Measurements from ENCODE around the gene RAPGEF6.
A peak's percentile ranks its signal among the peaks of the same experiment; 100 is the strongest.
"Not testable (repeated sequence)": the region's sequence is repeated elsewhere in the genome, so short reads cannot be mapped to it uniquely, and the experiment has no call there.

The RAPGEF6 gene

GRCh38 chr5:131634996-131635683, at the start of gene RAPGEF6:
Gene RAPGEF6 (minus strand): TSS chr5:131635229. CDS start chr5:131635030, 199 bp downstream.
- Histone ChIP-seq H3K4me3 (ENCODE audit: low read length) (peak within 1 kb of the TSS; percentile 97), H3K4me1 (ENCODE audit: control insufficient read depth, insufficient read depth, low read length) (peaks cover 35% of the 10 kb centered on the region), H3K27me3 (replicated peaks; ENCODE audit: control insufficient read depth, insufficient read depth, low read length) (no peaks in the 10 kb centered on the region), H3K9ac (ENCODE audit: low read length) (peak within 1 kb of the TSS; percentile 96), H3K9me3 (ENCODE audit: control insufficient read depth, low read length) (no peaks in the 10 kb centered on the region), H3K36me3 (ENCODE audit: control insufficient read depth, insufficient read depth, low read length, severe bottlenecking) (no peaks in the 10 kb centered on the region)
- peak; percentile 100 for DNase-seq (ENCODE audit: low read depth)

GRCh38 chr5:131684595-131684994, 49.6 kb upstream of the RAPGEF6 start:
- no peaks in the 10 kb centered on the region for H3K27me3 ChIP-seq (replicated peaks; ENCODE audit: control insufficient read depth, insufficient read depth, low read length)
- DNase-seq (ENCODE audit: low read depth) = peak; percentile 30
- H3K4me3 ChIP-seq (ENCODE audit: low read length) = peak overlapping the region; percentile 37

GRCh38 chr5:131684051-131684450, 49.0 kb upstream of the RAPGEF6 start:
- Histone ChIP-seq H3K4me1 (ENCODE audit: control insufficient read depth, insufficient read depth, low read length) (peaks cover 60% of the 10 kb centered on the region), H3K4me3 (ENCODE audit: low read length) (no peak overlapping the region), H3K36me3 (ENCODE audit: control insufficient read depth, insufficient read depth, low read length, severe bottlenecking) (peaks cover 51% of the 10 kb centered on the region), H3K9ac (ENCODE audit: low read length) (peak overlapping the region; percentile 73), H3K27me3 (replicated peaks; ENCODE audit: control insufficient read depth, insufficient read depth, low read length) (no peaks in the 10 kb centered on the region), H3K9me3 (ENCODE audit: control insufficient read depth, low read length) (no peaks in the 10 kb centered on the region)
- DNase-seq (ENCODE audit: low read depth) = peak; percentile 48

More at GRCh38 chr5:131684595-131684994, 49.6 kb upstream of the RAPGEF6 start:
- peak overlapping the region; percentile 73 for H3K9ac ChIP-seq (ENCODE audit: low read length)
- H3K36me3 ChIP-seq (ENCODE audit: control insufficient read depth, insufficient read depth, low read length, severe bottlenecking) = peaks cover 51% of the 10 kb centered on the region
- H3K4me1 ChIP-seq (ENCODE audit: control insufficient read depth, insufficient read depth, low read length) = peaks cover 55% of the 10 kb centered on the region
- no peaks in the 10 kb centered on the region for H3K9me3 ChIP-seq (ENCODE audit: control insufficient read depth, low read length)

- peaks cover 56% of the 10 kb centered on the region for H3K4me1 ChIP-seq (ENCODE audit: control insufficient read depth, insufficient read depth, low read length)
- H3K4me3 ChIP-seq (ENCODE audit: low read length) = no peak overlapping the region
- H3K9ac ChIP-seq (ENCODE audit: low read length) = no peak overlapping the region
- peaks cover 57% of the 10 kb centered on the region for H3K36me3 ChIP-seq (ENCODE audit: control insufficient read depth, insufficient read depth, low read length, severe bottlenecking)
- H3K27me3 ChIP-seq (replicated peaks; ENCODE audit: control insufficient read depth, insufficient read depth, low read length) = no peaks in the 10 kb centered on the region
- H3K9me3 ChIP-seq (ENCODE audit: control insufficient read depth, low read length) = no peaks in the 10 kb centered on the region
- DNase-seq (ENCODE audit: low read depth) = no peak
Observed at GRCh38 chr5:131682826-131683225, 47.8 kb upstream of the RAPGEF6 start.

- no peak for DNase-seq (ENCODE audit: low read depth)
- no peak overlapping the region for H3K9ac ChIP-seq (ENCODE audit: low read length)
- H3K4me1 ChIP-seq (ENCODE audit: control insufficient read depth, insufficient read depth, low read length) = peaks cover 56% of the 10 kb centered on the region
Observed at GRCh38 chr5:131682175-131682574, 47.1 kb upstream of the RAPGEF6 start.

GRCh38 chr5:131679911-131680310, 44.9 kb upstream of the RAPGEF6 start:
- H3K4me1 ChIP-seq (ENCODE audit: control insufficient read depth, insufficient read depth, low read length) = peaks cover 41% of the 10 kb centered on the region
- no peak overlapping the region for H3K4me3 ChIP-seq (ENCODE audit: low read length)
- no peaks in the 10 kb centered on the region for H3K27me3 ChIP-seq (replicated peaks; ENCODE audit: control insufficient read depth, insufficient read depth, low read length)
- no peaks in the 10 kb centered on the region for H3K9me3 ChIP-seq (ENCODE audit: control insufficient read depth, low read length)
- H3K9ac ChIP-seq (ENCODE audit: low read length) = no peak overlapping the region
- peaks cover 71% of the 10 kb centered on the region for H3K36me3 ChIP-seq (ENCODE audit: control insufficient read depth, insufficient read depth, low read length, severe bottlenecking)
- peak; percentile 85 for DNase-seq (ENCODE audit: low read depth)

More at GRCh38 chr5:131682175-131682574, 47.1 kb upstream of the RAPGEF6 start:
- peaks cover 59% of the 10 kb centered on the region for H3K36me3 ChIP-seq (ENCODE audit: control insufficient read depth, insufficient read depth, low read length, severe bottlenecking)
- H3K4me3 ChIP-seq (ENCODE audit: low read length) = no peak overlapping the region
- no peaks in the 10 kb centered on the region for H3K9me3 ChIP-seq (ENCODE audit: control insufficient read depth, low read length)
- no peaks in the 10 kb centered on the region for H3K27me3 ChIP-seq (replicated peaks; ENCODE audit: control insufficient read depth, insufficient read depth, low read length)

GRCh38 chr5:131678273-131678672, 43.2 kb upstream of the RAPGEF6 start:
- peaks cover 80% of the 10 kb centered on the region for H3K36me3 ChIP-seq (ENCODE audit: control insufficient read depth, insufficient read depth, low read length, severe bottlenecking)
- not testable (repeated sequence) for H3K4me3 ChIP-seq (ENCODE audit: low read length); H3K27me3 ChIP-seq (replicated peaks; ENCODE audit: control insufficient read depth, insufficient read depth, low read length); H3K9ac ChIP-seq (ENCODE audit: low read length); H3K9me3 ChIP-seq (ENCODE audit: control insufficient read depth, low read length); DNase-seq (ENCODE audit: low read depth)
- H3K4me1 ChIP-seq (ENCODE audit: control insufficient read depth, insufficient read depth, low read length) = peaks cover 41% of the 10 kb centered on the region

GRCh38 chr5:131677115-131677514, 42.1 kb upstream of the RAPGEF6 start:
- DNase-seq (ENCODE audit: low read depth) = no peak
- no peak overlapping the region for H3K4me3 ChIP-seq (ENCODE audit: low read length)
- no peaks in the 10 kb centered on the region for H3K9me3 ChIP-seq (ENCODE audit: control insufficient read depth, low read length)
- H3K27me3 ChIP-seq (replicated peaks; ENCODE audit: control insufficient read depth, insufficient read depth, low read length) = no peaks in the 10 kb centered on the region
- H3K36me3 ChIP-seq (ENCODE audit: control insufficient read depth, insufficient read depth, low read length, severe bottlenecking) = peaks cover 71% of the 10 kb centered on the region
- H3K4me1 ChIP-seq (ENCODE audit: control insufficient read depth, insufficient read depth, low read length) = peaks cover 49% of the 10 kb centered on the region
- no peak overlapping the region for H3K9ac ChIP-seq (ENCODE audit: low read length)

- H3K36me3 ChIP-seq (ENCODE audit: control insufficient read depth, insufficient read depth, low read length, severe bottlenecking) = peaks cover 62% of the 10 kb centered on the region
- H3K9ac ChIP-seq (ENCODE audit: low read length) = peak overlapping the region; percentile 84
- H3K4me3 ChIP-seq (ENCODE audit: low read length) = peak overlapping the region; percentile 65
- DNase-seq (ENCODE audit: low read depth) = no peak
- no peaks in the 10 kb centered on the region for H3K9me3 ChIP-seq (ENCODE audit: control insufficient read depth, low read length)
- H3K4me1 ChIP-seq (ENCODE audit: control insufficient read depth, insufficient read depth, low read length) = peaks cover 70% of the 10 kb centered on the region
- no peaks in the 10 kb centered on the region for H3K27me3 ChIP-seq (replicated peaks; ENCODE audit: control insufficient read depth, insufficient read depth, low read length)
Observed at GRCh38 chr5:131672776-131673175, 37.7 kb upstream of the RAPGEF6 start.

GRCh38 chr5:131671994-131672655, 37.1 kb upstream of the RAPGEF6 start:
- no peaks in the 10 kb centered on the region for H3K27me3 ChIP-seq (replicated peaks; ENCODE audit: control insufficient read depth, insufficient read depth, low read length)
- H3K9me3 ChIP-seq (ENCODE audit: control insufficient read depth, low read length) = no peaks in the 10 kb centered on the region
- peak; percentile 88 for DNase-seq (ENCODE audit: low read depth)
- peak overlapping the region; percentile 84 for H3K9ac ChIP-seq (ENCODE audit: low read length)
- peaks cover 64% of the 10 kb centered on the region for H3K4me1 ChIP-seq (ENCODE audit: control insufficient read depth, insufficient read depth, low read length)
- H3K36me3 ChIP-seq (ENCODE audit: control insufficient read depth, insufficient read depth, low read length, severe bottlenecking) = peaks cover 61% of the 10 kb centered on the region
- peak overlapping the region; percentile 66 for H3K4me3 ChIP-seq (ENCODE audit: low read length)

- Histone ChIP-seq H3K27me3 (replicated peaks; ENCODE audit: control insufficient read depth, insufficient read depth, low read length) (no peaks in the 10 kb centered on the region), H3K4me1 (ENCODE audit: control insufficient read depth, insufficient read depth, low read length) (peaks cover 62% of the 10 kb centered on the region), H3K9me3 (ENCODE audit: control insufficient read depth, low read length) (no peaks in the 10 kb centered on the region), H3K4me3 (ENCODE audit: low read length) (peak overlapping the region; percentile 66), H3K9ac (ENCODE audit: low read length) (peak overlapping the region; percentile 77), H3K36me3 (ENCODE audit: control insufficient read depth, insufficient read depth, low read length, severe bottlenecking) (peaks cover 61% of the 10 kb centered on the region)
- peak; percentile 36 for DNase-seq (ENCODE audit: low read depth)
Observed at GRCh38 chr5:131671409-131671808, 36.4 kb upstream of the RAPGEF6 start.

All from adipocyte (in vitro differentiated cells).